Limb (tissue), 2 donors: Measurements from ENCODE around the gene GPC5.
"Not testable (repeated sequence)": the region's sequence is repeated elsewhere in the genome, so short reads cannot be mapped to it uniquely, and the experiment has no call there.

ENCODE experiments used
- DNase-seq, 2 donors: peaks; one replicate each; pipeline ENCODE4 v3.0.0-alpha.2; 2016; ENCODE audit errors: extremely low spot score in 2 of 2

Gene GPC5

GRCh38 chr13:92727118-92727517 lies 1328.7 kb downstream of the GPC5 start:
- DNase-seq, result no peak

- DNase-seq, result no peak
Observed at GRCh38 chr13:92734068-92734467, 1335.6 kb downstream of the GPC5 start.

DNA sequence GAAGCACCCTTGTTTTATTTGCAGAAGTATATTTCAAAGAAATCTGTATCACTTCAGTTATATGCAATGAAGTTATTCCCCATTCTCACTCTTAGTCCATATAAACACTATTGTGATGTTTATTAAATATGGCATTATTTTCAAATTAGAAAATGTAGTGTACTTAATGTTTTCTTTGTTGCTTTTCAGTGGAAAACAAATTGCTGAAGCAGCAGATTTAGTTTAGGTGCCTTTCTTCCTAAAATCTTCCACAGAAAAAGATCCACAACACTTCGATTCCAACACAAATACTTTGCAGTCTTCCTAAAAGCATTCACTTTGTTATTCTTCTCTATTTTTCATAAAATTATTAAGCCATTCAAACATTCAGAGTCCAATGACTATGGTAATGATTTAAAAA lies 1336.1 kb downstream of the GPC5 start:
- no peak for DNase-seq

- no peak for DNase-seq
Observed at GRCh38 chr13:92735909-92736308, 1337.5 kb downstream of the GPC5 start.

- no peak for DNase-seq
Observed at GRCh38 chr13:92739306-92739818, 1340.9 kb downstream of the GPC5 start.

DNA sequence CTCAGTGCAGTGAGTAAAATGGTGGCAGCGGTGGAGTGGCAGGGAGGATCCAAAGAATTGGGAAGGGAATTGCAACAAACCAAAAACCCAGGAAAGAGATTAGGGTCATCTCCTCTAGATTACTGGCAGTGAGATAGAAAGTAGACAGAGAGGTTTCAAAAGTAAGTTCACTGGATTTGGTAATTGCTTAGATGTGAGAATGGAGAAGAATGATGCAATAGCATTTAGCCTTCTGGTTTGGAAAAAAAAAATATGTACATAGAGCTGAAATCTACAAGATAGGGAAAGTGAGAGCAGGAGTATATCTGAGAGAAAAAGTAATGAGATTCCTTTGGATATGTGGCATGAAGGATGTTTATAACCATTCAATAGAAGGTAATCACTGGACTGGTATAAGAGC lies 1345.6 kb downstream of the GPC5 start:
- no peak for DNase-seq

GRCh38 chr13:92745258-92745657 lies 1346.8 kb downstream of the GPC5 start:
- DNase-seq, result no peak

DNA sequence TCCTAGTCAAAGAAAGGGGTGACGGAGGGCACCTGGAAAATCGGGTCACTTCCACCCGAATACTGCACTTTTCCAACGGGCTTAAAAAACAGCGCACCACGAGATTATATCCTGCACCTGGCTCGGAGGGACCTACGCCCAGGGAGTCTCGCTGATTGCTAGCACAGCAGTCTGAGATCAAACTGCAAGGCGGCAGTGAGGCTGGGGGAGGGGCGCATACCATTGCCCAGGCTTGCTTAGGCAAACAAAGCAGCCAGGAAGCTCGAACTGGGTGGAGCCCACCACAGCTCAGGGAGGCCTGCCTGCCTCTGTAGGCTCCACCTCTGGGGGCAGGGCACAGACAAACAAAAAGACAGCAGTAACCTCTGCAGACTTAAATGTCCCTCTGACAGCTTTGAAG lies 1354.3 kb downstream of the GPC5 start:
- not testable (repeated sequence) for DNase-seq

DNA sequence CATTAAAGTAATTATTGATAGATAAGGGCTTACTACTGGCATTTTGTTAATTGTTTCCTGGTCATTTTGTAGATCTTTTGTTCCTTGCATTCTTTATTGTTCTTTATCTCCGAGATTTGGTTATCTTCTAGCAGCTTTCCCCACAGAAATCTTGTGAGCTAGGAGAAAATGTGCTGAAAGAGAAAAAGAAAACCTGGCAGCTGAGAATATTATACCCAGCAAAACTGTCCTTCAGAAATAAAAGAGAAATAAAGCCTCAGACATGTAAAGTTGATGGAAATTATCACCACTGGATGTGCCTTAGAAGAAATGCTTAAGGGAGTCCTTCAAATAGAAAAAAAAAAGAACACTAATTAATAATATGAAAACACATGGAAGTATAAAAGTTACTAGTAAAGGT lies 1363.3 kb downstream of the GPC5 start:
- no peak for DNase-seq

GRCh38 chr13:92767468-92767867 lies 1369.0 kb downstream of the GPC5 start:
- DNase-seq, result no peak

GRCh38 chr13:92768602-92769001 lies 1370.2 kb downstream of the GPC5 start:
- DNase-seq, result no peak

DNA sequence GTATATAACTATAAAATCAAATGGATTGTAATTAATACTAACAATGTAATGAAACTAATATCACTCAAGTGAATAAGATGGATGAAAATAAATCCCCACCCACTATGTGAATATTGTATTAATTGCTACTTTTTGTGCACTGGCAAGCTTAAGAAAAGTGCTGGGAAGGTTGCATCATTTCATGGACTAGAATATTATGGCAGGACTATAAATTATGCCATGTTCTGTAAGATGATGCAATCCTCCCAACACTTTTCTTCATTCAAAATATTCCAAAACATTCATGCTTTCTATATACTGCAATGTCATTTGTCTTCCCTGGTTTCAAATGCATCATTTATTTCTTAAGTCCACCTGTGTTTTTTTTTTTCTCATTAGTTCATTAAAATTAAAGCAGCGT lies 1370.6 kb downstream of the GPC5 start:
- no peak for DNase-seq

- no peak for DNase-seq
Observed at GRCh38 chr13:92775658-92776057, 1377.2 kb downstream of the GPC5 start.

DNA sequence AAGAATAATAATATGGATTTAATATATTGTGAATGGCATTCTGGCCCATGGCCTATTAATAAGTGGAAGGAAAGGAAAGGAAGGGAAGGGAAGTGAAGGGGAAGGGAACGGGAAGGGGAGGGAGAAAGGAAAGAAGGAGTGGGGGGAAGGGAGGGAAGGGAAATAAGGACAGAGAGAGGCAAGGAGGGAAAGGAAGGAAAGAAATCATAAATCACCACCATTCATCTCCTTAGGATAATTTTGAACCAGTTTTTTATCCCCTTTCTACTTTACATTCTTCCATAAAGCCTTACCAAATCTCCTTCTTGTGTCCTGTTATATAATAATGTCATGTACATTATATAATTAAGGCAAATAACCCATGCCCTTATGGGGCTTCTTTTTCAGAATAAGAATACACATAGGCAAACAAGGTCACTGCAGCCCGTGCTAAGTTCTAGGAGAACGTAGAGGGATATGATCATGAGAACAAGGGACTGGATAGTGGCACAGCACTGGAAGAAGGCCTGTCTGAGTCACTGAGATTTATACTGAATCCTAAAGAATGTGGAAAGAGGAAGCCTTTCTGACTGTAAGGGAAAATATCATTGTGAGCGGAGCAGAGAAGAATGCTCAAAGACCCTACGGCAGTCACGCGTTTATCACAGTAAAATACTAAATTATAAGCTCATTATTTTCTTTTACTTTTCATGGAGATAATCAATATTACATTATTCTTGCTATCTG lies 1383.7 kb downstream of the GPC5 start:
- DNase-seq, result no peak

DNA sequence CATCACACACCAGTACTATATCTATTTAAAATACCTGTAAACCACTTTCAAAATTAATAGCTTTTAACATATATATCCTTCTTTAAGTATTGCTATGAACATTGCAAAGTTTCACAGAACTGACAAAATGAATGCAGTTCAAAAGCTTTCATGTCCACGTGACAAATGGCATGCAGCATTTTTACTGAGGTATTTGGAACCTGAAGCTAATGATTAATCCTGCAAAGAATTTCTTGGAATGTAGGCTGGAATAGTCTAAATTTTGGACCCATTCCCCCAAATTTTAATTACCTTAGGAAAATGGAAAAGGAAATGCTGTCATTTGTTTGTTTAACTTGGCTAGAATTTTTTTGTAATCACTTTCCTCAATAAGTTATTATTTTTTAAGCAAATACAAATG lies 1404.4 kb downstream of the GPC5 start:
- no peak for DNase-seq

GRCh38 chr13:92804346-92804745 lies 1405.9 kb downstream of the GPC5 start:
- no peak for DNase-seq

GRCh38 chr13:92804926-92805325 lies 1406.5 kb downstream of the GPC5 start:
- DNase-seq, result no peak

GRCh38 chr13:92805766-92806165 lies 1407.3 kb downstream of the GPC5 start:
- DNase-seq, result no peak

GRCh38 chr13:92806215-92806614 lies 1407.8 kb downstream of the GPC5 start:
- DNase-seq, result no peak

- DNase-seq, result no peak
Observed at GRCh38 chr13:92807353-92807752, 1408.9 kb downstream of the GPC5 start.

GRCh38 chr13:92807966-92808365 lies 1409.5 kb downstream of the GPC5 start:
- DNase-seq, result no peak

- DNase-seq, result no peak
Observed at GRCh38 chr13:92821324-92821723, 1422.9 kb downstream of the GPC5 start.

GRCh38 chr13:92823059-92823458 lies 1424.6 kb downstream of the GPC5 start:
- DNase-seq, result no peak
